NCI-H2196 treated with DMSO at 0.1 percent for 48 hours (cell line): ENCODE measurements around the gene NEGR1.

ENCODE experiments used
- DNase-seq: peaks from one replicate; lab custom pipeline; 2025; ENCODE audit not compliant: unreplicated experiment; lab: John Stamatoyannopoulos, UW

Gene NEGR1

GRCh38 chr1:71649608-71650007 is 632.7 kb downstream of the NEGR1 start:
- no peak for DNase-seq

- DNase-seq = no peak
These were observed 634.6 kb downstream of the NEGR1 start for GRCh38 chr1:71647513-71648300.

GRCh38 chr1:71645015-71645414 is 637.3 kb downstream of the NEGR1 start:
- DNase-seq = no peak

- no peak for DNase-seq
These were observed 640.4 kb downstream of the NEGR1 start for GRCh38 chr1:71641903-71642302.

- no peak for DNase-seq
These were observed 641.3 kb downstream of the NEGR1 start for GRCh38 chr1:71640998-71641397.

- DNase-seq = no peak
These were observed 642.2 kb downstream of the NEGR1 start for GRCh38 chr1:71640116-71640515.

- no peak for DNase-seq
These were observed 644.1 kb downstream of the NEGR1 start for GRCh38 chr1:71638081-71638766.

GRCh38 chr1:71635568-71635967 is 646.8 kb downstream of the NEGR1 start:
- no peak for DNase-seq

- no peak for DNase-seq
These were observed 648.2 kb downstream of the NEGR1 start for GRCh38 chr1:71634159-71634558.

GRCh38 chr1:71630073-71630472 is 652.3 kb downstream of the NEGR1 start:
- DNase-seq = no peak

GRCh38 chr1:71625004-71625403 is 657.3 kb downstream of the NEGR1 start:
- DNase-seq = no peak

- DNase-seq = no peak
These were observed 658.5 kb downstream of the NEGR1 start for GRCh38 chr1:71623888-71624287.

GRCh38 chr1:71621785-71622184 is 660.6 kb downstream of the NEGR1 start:
- no peak for DNase-seq

GRCh38 chr1:71618766-71619530 is 663.4 kb downstream of the NEGR1 start:
- no peak for DNase-seq

- no peak for DNase-seq
These were observed 664.1 kb downstream of the NEGR1 start for GRCh38 chr1:71618191-71618590.

- DNase-seq = no peak
These were observed 671.9 kb downstream of the NEGR1 start for GRCh38 chr1:71610476-71610875.

- DNase-seq = no peak
These were observed 679.1 kb downstream of the NEGR1 start for GRCh38 chr1:71603044-71603776.

GRCh38 chr1:71600023-71600422 is 682.3 kb downstream of the NEGR1 start:
- no peak for DNase-seq

GRCh38 chr1:71599306-71599705 is 683.0 kb downstream of the NEGR1 start:
- no peak for DNase-seq

GRCh38 chr1:71593523-71593922 is 688.8 kb downstream of the NEGR1 start:
- DNase-seq = no peak

- DNase-seq = no peak
These were observed 689.6 kb downstream of the NEGR1 start for GRCh38 chr1:71592646-71593274.
